Fibroblast of the aortic adventitia (primary cell): ENCODE results near the gene STARD9. TPM values are rescaled to one million over a fixed set of nuclear protein-coding genes. Genes with fewer than 3 reads are reported as not detected.

ENCODE experiments used
- DNase-seq: peaks from one replicate; pipeline ENCODE4 v3.0.0-alpha.2; 2010; ENCODE audit warnings: low read depth
- H3K4me3 ChIP-seq: 2 replicates; pipeline ENCODE4 v1.5.1; 2011; ENCODE audit warnings: low read depth, mild to moderate bottlenecking, control low read depth, low read length, moderate library complexity
- CTCF ChIP-seq: IDR thresholded peaks from 2 replicates; pipeline ENCODE4 v1.5.1; 2011; ENCODE audit warnings: mild to moderate bottlenecking, low read length, control low read depth, inconsistent platforms; ENCODE audit not compliant: insufficient read depth
- total RNA-seq: library from RNA; depleted of rRNA; stranded (reverse); fragments of >200 nt; gene quantifications from 2 replicates; pipeline ENCODE4 v1.2.3, GENCODE V29; 2012; ENCODE audit warnings: low replicate concordance

Gene STARD9
- total RNA-seq, 1 donor: 8.0 TPM

GRCh38 chr15:42612367-42612912 is 37.0 kb downstream of the STARD9 start:
- no peak for TF ChIP-seq CTCF
- H3K4me3 ChIP-seq: no peak overlapping the region
- DNase-seq: no peak

GRCh38 chr15:42616107-42616506 is 40.7 kb downstream of the STARD9 start:
- no peak overlapping the region for H3K4me3 ChIP-seq
- TF ChIP-seq CTCF: no peak
- DNase-seq: peak; percentile 10

GRCh38 chr15:42619656-42620371 is 44.4 kb downstream of the STARD9 start:
- H3K4me3 ChIP-seq: no peak overlapping the region
- no peak for TF ChIP-seq CTCF
- DNase-seq: no peak

GRCh38 chr15:42621386-42621785 is 46.0 kb downstream of the STARD9 start:
- no peak for TF ChIP-seq CTCF
- DNase-seq: no peak
- H3K4me3 ChIP-seq: no peak overlapping the region

- H3K4me3 ChIP-seq: no peak overlapping the region
- no peak for TF ChIP-seq CTCF
- no peak for DNase-seq
These were observed 46.9 kb downstream of the STARD9 start for GRCh38 chr15:42621996-42622925.

GRCh38 chr15:42623951-42624350 is 48.5 kb downstream of the STARD9 start:
- H3K4me3 ChIP-seq: no peak overlapping the region
- DNase-seq: no peak
- TF ChIP-seq CTCF: no peak
